Esophagus muscularis mucosa (tissue), 3 donors: ENCODE measurements around the gene MAGI1.

Experiments used
- CTCF ChIP-seq, 3 experiments: fragments of 200-600 bp in 2 of 3; fragments of 450-650 bp in 1 of 3; sonication (generic) in 2 of 3; IDR thresholded peaks; one replicate each; pipeline ENCODE4 v1.5.1; 2017 to 2019; ENCODE audit warnings: antibody characterized with exemption in 3 of 3, mild to moderate bottlenecking in 2 of 3, moderate library complexity in 1 of 3
- EP300 ChIP-seq: sonication (generic); formaldehyde crosslinking; IDR thresholded peaks from one replicate; pipeline ENCODE4 v1.6.1; 2017; ENCODE audit warnings: antibody characterized with exemption

- no peak for TF ChIP-seq CTCF (IDR thresholded peaks at IDR 0.05)
- TF ChIP-seq EP300, result no peak
Measured at GRCh38 chr3:65677486-65678010, 361.2 kb downstream of the MAGI1 start.
